ENCODE data around the gene PLEKHA7.

DNA sequence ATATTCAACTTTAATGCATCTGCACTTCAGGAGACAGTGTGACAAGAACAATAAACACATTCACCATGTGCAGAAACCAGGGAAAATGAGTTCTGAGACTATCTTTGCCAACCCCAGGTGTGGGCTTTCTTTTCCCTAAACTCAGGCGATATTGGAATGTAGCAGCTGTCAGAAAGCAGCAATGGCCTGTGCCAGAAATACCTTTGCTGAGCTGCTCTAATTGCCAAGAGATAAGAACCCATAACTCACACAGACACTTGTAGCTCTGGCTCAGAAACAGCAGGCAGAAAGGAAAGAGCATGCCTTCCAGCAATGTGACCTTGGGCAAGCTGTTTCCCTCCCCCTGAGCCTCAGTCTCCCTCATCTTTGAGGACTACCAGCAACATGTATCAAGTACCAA, 77.6 kb downstream of the PLEKHA7 start:
- TF ChIP-seq POLR2A (IDR thresholded peaks at IDR 0.05; ENCODE audit: low read length) (no peak), GATA1 (IDR thresholded peaks at IDR 0.05; ENCODE audit: low read depth, low read length) (no peak)
